HPDE6-E6E7 (cell line): ENCODE data around the gene THEM5.

ENCODE experiments used
- DNase-seq: peaks from one replicate; pipeline ENCODE4 v3.0.0; 2011; ENCODE audit warnings: missing footprints; ENCODE audit errors: extremely low spot score

Gene THEM5

DNA sequence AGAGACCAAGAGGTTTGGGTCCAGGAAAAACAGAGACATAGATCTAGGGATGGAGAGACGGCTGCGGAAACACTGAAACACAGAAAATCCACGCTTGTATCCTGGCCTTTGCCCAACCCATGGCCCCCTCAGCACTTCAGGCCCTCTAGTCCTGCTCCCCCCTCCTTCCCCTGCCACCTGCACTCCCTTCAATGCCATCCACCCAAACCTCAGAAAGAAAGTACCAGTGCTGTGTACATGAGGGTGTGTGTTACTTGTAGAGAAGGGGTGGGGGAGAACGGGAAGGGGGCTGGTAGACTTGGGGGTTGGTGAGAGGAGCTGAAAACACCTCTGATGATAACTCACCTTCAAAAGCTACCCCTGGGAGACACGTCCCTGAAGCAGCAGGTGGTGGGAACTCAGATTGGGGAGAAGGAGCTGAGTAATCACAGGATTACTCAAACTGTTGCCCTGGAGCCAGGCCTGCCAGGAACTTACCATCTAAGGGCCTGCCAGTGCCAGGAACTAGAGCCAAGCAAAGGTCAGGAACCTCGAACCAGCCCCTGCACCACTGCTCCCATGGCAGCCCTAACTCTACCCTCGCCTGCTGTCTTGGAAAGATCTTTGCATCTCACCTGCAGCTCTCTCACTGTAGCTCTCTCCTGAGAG lies 33.4 kb downstream of the THEM5 start:
- no peak for DNase-seq

DNA sequence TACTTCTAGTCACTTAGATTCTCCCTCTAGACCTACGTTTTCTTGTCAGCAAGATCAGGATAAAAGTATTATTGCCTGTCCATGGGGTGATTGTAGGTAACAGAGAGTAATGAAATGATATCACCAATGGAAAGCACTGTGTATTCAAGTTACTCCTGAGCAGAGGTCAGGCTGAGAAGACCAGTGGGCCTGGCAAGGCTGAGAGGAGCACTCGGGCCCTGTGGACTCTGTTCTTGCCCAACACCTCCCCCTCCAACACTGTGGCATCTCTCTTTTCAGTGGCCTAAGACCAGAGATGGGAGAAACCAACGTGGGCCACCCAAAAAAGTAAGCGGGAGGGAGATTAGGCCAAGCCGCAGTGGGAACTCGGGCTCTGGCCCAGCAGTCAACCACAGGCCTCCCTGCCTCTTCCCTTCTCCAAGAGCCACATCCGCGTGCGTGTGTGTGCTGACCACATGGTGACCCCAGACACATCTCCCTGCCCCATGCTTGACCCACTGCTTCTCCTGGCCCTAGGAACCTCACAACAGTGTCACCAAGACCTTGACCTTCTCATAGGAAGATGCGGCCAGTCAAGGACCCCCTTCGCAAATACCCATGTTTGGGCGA lies 34.2 kb downstream of the THEM5 start:
- DNase-seq, result no peak

DNA sequence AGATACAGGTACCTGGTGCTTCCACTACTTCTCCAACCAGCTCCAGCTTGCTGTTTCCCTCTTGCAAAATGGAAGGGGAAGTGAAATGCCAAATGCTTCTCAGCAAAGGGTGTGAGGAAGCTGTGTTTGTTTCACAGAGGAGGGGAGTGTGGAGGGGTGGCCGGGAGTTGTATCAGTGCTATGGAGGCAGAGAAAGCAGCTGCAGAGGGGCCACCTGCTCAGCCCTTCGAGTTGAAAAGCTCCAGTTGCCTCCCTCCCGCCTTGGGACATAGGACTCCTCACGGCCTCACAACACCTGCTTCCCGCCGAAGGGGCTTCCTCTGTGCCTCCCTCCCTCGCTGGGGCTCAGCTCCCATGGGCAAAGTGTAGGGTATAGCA lies 36.2 kb downstream of the THEM5 start:
- DNase-seq, result no peak

DNA sequence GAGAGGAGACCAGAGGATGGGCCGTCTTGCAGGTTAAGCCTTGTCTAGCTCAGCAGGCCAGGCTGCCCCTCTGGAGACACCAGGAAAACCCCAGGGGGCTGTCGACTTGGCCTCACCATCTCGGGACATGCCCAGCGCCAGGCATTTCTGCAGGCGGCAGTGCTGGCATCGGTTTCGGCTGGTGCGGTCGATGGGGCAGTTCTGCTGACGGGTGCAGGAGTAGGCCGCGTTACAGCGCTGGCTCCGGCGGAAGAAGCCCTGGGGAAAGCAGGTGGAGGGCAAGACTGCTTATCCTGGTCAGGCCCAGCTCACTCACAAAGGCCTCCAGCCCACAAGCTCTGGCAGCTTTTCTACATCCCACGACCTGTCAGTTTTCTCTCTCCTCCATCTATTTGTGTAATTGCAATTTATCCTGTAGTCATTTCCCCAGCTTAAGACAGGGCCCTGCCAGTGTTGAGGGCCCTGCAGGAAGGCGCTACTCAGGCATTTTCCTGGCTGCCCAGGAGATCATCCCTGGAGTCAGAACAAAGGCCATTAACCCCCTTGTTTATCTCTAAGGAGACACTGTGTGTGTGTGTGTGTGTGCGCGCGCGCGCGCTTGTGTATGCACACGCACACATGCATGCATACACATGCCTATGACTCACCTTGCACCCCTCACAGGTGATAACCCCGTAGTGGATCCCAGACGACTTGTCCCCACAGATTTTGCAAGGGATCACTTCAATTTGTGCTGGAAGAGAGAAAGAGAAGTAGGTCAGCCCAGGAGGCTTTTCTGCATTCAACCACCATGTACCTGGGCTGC lies 36.8 kb downstream of the THEM5 start:
- DNase-seq, result no peak

DNA sequence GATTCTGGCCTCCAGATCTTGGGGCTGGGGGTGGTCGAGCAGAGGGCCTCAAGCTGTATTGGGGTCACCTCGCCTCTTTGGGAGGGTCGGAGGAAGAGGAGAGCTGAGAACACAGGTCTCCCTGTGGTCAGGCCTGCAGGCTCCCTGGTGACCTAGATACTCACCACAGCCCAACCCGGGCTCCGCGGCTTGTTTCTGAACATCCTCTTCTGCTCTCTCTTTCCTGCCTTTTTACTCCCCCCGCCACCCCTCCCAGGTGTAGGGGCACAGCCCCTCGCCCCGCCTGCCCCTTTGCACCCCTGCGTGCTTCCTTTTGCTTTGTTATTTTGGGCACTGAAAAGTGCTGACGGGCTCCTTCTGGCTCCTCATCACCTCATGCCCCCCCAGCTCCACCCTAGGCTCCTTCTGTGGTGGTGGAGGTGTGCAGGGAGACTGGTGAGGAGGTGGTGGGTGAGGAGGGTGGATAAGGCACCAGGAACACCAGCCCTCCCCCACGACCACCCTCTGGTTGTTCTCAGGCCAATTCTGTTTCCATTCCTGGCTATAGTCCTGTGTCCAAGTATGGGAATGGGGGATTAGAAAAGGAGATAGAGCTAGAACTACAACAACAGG lies 37.7 kb downstream of the THEM5 start:
- DNase-seq, result no peak

DNA sequence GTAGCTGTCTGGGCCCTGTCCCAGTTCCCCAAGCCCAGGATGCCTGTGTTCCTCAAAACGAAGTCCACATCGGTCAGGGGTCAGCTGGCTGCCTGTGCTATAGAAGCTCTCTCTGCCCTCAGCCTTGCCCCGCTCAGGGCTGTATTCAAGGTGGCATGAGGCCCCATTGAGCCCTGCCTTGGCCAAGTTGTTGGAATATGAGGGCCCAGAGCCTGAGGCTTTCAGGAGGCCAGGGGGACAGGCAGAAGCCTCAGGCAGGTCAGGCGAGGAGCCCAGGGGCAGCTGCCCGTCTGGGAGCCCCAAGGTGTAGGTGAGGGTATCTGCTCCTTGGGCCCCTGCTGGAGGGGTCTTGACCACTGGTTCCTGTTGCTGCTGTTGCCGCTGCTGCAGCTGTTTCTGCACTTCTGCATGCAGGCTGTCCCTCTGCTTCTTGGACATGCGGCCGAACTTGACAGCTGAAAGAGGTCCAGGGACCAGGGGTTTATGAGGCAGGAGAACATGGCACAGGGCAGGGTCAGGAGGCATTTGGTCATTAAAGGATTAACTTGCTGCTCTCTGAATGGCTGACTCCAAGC lies 38.5 kb downstream of the THEM5 start:
- no peak for DNase-seq

DNA sequence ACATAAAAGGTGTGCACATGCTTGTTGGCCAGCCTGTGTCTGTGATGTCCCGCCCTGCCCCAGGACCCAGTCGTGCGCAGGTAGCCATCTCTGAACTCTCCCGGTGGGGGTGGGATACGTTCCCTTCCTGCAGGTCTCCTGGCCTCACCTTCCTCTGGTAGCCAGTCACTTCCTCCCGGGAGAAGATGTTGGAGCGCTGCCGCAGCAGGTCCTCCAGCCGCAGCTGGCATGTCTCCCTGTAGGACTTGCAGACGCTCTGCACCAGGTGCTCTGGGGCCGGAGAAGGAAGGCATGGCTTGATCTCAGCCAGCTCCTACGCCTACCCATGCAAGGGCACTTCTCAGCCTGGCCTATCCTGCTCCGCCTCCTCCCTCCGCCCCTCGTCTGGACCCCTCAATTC lies 39.1 kb downstream of the THEM5 start:
- no peak for DNase-seq

DNA sequence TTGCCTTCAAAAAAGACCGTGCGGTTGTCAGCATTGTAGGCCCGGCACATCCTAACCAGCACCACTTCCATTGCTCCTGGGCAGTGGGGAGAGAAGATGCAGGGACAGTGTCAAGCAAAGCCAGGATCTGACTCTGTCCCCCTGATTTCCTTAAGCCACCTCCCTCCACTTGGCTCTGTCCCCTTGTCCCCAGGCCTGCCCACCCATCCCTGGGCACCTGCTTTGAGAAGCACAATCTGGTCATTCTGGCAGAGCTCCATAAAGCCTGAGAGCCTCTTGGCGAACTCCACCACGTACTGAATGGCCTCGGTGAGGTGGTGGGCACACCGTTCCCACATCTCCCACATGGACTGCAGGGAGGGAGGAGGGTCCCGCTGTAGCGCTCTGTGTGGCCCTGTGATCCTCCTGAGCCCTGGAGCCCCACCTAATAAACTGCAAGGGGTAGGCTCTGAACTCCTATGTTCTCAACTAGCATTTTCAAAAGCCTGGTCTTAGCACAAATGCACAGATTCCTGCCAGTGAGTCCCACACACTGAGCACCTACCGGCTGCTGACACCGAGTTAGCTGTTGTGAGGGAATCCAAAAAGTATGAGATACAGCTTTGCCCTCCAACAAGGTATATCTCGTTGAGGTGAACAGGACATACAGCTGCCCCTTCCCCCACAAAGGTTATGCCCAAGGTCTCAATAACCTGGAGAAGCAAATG lies 40.1 kb downstream of the THEM5 start:
- DNase-seq, result no peak

DNA sequence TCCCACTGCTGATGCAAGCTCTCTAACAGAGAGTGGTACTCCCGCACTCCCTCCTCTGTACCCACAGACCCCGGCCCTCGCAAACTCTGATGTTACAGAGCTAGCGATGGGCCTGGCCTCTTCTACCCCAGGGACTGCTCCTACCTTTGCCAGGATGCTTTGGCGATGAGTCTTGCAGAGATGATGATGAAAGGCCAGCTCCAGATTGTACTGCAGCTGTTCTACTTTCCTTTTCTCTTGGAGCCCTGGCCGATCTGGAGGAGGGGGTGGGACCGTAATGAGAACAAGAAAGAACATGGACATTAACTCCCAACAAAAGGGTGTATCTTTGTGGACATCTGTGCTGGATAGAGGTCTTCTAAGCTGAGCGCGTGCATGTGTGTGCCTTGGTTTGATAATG lies 42.3 kb downstream of the THEM5 start:
- no peak for DNase-seq

DNA sequence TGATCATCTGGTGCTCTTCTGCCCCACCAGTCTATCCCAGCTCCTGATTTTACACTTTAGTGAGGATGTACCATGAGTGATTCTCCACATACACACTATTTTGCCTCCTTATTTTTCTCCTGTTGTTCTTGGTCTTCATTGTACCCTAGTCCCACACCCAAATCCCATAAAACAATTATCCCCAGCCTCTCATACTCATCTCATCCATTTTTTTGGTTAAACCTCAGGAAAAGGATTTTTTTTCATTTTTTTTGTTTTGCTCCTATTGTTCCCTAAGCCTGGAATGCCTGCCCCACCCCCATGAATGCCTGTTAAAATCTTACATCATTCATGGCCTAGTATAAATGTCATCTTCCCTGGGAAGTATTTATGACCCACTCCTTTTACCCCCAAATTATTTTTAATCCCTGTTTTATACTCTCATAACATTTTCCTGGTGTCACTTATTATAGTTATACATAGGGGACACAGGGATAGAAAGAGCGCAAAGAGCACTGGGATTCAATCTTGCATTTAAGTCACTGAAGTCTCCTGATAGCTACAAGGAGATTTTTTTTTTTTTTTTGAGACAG lies 43.4 kb downstream of the THEM5 start:
- DNase-seq, result no peak

DNA sequence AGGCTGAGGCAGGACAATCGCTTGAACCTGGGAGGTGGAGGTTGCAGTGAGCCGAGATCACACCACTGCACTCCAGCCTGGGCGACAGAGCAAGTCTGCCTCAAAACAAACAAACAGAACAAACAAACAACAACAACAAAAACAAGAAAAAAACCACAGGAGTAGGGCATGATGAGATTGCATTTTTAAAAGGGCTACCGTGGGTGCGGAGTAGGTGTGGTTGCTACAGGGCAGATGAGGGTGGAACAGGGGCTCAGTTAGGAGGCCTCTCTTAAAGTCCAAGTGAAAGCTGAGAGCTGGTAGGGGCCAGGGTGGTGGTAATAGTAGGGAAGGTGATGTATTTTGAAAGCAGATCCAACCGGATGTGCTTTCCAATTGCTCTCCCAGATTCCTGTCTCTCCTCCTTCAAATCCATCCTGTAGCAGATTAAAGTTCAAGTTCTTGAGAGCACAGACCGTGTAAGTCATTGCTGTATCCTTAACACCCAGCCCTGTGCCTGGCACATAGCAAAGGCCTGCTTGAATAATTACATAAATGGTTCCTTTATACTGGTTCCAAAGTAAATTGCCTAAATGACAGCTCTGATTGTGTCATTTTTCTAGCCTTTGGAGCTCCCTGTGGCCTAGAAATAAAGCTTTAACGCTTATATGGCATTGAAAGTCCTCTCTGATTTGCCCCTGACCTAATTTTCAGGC lies 44.1 kb downstream of the THEM5 start:
- no peak for DNase-seq

DNA sequence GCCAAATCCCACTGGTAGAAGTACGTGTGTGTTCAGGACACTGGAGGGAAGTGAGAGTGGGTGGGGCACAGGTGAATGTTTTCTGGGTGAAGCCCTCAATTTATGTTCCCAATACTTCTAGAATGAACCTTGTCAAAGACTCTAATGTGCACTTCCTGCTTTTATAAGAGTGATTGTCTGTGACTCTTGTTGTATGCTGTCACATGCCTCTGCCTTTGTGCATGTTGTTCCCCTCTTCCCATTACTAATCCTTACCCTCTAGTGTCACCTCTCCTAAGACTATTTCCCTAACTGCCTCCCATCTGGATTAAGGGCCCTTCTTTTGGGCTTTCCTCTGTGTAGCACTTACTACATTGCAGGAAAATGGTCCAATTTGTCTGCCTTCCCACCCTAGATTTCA lies 45.7 kb downstream of the THEM5 start:
- no peak for DNase-seq

DNA sequence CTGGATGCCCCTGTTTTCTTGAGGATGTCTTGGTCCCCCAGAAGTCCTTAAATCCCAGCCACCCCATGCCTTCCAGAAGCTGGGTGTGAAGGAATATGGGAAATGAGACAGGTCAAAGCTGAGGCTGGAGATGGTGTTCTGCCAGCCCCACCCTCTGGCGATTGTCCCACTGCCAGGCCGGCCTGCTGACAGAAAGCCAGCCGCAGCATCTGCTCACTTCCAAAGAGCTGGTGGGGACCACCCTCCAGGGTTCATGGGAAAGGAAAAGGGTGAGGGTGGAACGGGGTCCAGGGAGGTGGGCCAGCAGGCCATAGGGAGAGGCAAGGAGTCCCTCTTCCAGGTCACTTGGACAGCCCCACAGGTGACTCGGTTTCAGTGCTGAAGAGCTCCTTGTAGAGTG lies 46.4 kb downstream of the THEM5 start:
- DNase-seq, result no peak

DNA sequence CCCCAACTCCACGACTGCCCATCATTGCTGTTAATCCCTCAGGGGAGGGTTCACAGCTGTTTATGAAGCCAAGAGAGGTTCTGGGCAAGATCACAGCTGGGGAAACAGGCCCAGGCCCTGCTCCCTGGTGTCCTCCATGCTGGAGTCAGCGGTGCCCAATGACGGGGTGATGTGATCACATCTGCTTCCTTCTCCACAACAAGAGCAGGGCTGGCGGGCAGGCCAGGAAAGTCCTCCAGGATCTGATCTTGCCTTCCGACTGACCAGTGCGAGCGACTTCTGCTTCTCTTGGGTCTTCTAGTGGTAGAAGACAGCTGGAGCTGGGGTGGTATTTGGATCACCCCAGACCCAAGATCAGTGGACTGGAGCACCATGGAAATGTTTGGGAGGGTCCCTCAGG lies 47.3 kb downstream of the THEM5 start:
- DNase-seq, result no peak

DNA sequence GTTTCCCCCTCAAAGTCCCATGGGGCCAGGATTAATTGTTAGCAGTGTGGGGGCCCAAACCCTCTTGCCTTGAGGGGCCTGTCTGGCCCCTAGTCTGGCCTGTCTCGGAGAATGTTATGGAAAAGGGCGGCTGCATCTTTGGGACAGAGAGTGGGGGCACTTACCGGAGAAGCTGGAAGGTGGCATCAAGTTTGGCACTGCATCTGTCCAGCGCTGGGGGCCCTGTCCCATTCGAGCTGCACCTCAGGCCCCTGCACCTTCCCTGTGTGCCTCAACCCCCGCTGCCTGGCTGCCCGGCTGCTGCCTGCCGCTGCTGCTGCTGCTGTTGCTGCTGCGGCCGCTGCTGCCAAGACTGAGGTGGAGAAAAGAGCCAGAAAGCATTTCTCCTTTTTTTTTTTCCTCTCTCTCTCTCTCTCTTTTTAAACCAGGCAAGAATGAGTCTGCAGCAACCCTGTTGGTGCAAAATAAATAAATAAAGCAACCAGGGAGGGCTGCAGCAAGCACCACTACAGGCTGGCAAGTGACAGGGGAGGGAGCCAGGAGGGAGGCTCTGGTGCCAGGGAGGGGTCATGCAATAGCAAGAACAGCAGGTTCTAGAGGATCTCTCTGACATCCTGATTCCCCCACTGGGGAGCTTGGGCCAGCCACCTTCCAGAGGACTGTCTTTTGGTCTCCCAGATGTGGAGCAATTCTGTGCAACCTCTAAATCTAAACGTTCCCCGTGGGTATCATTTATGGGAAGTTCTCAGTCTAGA lies 48.3 kb downstream of the THEM5 start, which contains the start of gene LINGO4:
Gene LINGO4, minus strand, starts transcription at position 354 of the 755 bp plus-strand sequence. CDS start 2,715 bp downstream, outside the sequence.
- no peak for DNase-seq

DNA sequence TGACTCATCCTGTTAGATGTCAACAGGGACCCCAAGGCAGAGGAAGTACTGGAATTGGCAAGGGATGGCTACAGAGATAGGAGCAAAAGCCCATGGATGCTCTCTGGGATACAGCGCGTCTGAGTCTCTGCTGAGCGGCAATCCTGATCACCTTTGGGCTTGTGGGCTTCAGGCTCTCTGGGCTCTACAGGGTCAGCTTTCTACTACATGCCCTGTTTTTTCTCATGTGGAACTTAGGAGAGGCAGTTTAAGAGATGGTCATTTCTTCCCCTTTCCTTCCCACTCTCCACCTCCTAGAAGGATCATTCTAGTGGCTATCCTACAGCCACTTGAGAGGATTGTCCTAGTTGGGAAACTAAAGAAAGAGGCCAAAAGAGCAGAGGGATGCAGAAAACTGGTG lies 49.6 kb downstream of the THEM5 start:
- no peak for DNase-seq

DNA sequence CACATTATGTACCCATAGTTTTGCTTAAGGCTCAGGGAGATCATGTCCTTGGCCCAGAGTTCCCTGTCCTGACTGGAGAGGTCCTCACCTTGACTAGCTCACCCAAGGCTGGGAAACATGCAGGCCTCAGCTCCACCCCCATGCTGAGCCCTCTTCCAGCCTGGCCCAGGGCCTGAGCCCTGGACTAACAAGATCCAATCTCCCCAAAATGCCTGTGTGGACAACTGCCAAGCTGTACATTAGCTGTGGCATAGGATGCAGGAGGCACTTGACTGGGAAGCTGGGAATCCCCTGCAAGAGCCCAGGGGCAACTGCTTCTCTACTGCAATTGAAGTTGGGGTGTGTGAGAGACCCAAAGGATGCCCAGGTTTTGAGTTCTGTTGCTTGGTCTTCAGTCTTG lies 50.3 kb downstream of the THEM5 start:
- DNase-seq, result no peak

DNA sequence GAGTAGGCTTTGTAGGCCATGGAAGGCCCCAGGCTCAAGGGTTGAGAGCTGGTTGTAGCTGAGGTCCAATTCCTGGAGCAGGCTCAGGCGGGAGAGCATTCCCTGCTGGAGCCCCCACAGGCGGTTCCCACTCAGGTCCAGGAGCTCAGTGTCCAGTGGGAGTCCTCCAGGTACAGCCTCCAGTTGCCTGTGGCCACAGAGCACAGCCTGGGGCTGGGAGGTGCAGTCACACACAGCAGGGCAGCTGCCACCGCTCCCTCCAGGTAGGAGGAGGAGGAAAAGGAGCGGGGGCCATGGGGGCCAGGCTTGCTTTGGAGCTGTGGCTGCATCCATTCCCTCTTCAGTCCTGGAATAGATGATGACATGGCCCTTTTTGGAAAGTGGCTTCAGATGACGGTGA lies 51.1 kb downstream of the THEM5 start:
- no peak for DNase-seq

DNA sequence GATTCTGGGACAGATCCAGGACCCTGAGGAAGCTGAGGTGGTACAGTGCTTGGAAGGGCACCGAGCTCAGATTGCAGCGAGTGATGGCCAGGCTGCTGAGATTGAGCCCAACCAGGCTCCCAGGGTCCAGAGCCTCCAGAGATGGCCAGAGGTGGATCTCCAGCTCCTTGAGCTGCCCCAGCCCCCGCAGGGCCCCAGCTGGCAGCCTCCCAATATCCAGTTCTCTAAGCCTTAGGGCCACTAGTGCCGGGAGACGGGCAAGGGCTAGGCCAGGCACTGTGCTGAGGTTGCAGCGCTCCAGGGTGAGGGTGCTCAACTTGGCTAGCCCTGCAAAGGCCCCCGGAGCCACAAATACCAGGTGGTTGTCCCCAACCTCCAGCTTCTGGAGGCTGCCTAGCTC lies 51.7 kb downstream of the THEM5 start:
- DNase-seq, result no peak

DNA sequence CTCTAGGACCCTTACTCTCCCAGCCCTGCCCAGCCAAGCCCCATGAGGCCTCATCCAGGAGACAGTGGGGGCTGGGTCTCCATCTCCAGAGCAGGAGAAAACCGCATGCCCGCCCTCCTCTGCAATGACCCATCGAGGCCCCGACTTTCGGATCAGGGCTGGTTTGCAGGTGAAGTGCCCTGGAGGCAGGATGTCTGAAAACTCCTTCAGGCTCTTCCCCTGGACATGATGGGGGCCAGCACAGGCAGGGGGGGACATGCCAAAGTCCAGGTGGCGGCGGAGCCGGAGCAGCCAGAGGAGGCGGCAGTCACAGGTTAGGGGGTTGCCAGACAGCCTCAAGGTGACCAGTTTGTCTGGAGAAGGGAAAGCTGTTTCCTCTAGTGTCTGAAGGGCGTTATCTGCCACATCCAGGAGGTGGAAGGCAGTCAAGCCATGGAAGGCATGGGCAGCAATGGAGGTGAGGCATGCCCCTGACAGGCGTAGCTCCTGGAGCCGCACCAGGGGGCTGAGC lies 52.1 kb downstream of the THEM5 start:
- DNase-seq, result no peak
